Uterus (tissue), 2 donors: Measurements from ENCODE around the gene TRAF3IP3.

ENCODE experiments used
- CTCF ChIP-seq, 4 experiments: fragments of 200-600 bp in 2 of 4; fragments of 450-650 bp in 2 of 4; sonication (generic) in 2 of 4; IDR thresholded peaks; one replicate each; pipeline ENCODE4 v1.5.1; 2016 to 2019; ENCODE audit warnings: antibody characterized with exemption in 4 of 4, mild to moderate bottlenecking in 2 of 4, moderate library complexity in 1 of 4
- POLR2A ChIP-seq, 2 donors: fragments of 450-650 bp; IDR thresholded peaks; one replicate each; pipeline ENCODE4 v1.6.1; 2016; ENCODE audit warnings: antibody characterized with exemption in 2 of 2, mild to moderate bottlenecking in 1 of 2, moderate library complexity in 1 of 2

DNA sequence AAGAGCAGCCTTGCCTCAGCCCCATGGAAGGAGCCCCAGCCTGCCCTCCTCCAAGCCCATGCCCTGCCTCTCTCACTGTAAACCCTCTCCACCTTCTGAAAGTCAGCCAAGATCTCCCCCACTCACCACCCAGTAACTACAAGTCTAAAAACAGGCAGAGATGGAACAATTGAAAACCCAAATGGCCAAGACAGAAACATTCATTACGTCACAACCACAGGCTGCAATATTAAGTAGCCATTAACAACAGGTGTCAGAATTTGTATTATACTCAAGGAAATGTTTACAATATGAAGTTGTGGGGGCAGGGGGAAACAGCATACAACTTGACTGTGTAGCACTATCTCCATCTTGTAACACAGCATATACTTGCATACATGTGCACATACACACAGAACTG, 47.7 kb downstream of the TRAF3IP3 start:
- no peak for TF ChIP-seq CTCF (IDR thresholded peaks at IDR 0.05)
- TF ChIP-seq POLR2A (IDR thresholded peaks at IDR 0.05) = no peak
